ENCODE measurements around the gene SLC4A3.
A peak's percentile ranks its signal among the peaks of the same experiment; 100 is the strongest.
"Not testable (repeated sequence)": the region's sequence is repeated elsewhere in the genome, so short reads cannot be mapped to it uniquely, and the experiment has no call there.

SLC4A3 gene

GRCh38 chr2:219681694-219682300 is 54.4 kb downstream of the SLC4A3 start:
- POLR2A ChIA-PET: no interaction called here
- CTCF ChIA-PET: interaction anchor here (0.6 to 1.7 kb wide), 2 partner anchors 141 to 276 kb away, joined by 3 to 6 read pairs; no protein-coding TSS in a partner anchor
- Histone ChIP-seq H3K4me1 (ENCODE audit: control insufficient read depth, insufficient read depth, low read length) (no peaks in the 10 kb centered on the region), H3K27ac (ENCODE audit: extremely low read depth, low read depth, low read length) (no peak overlapping the region), H3K4me3 (ENCODE audit: low read depth, low read length) (no peak overlapping the region), H3K36me3 (ENCODE audit: control insufficient read depth in 2 of 2, insufficient read depth in 1 of 2, low read length in 2 of 2) (no peaks in the 10 kb centered on the region), H3K9me3 (ENCODE audit: control insufficient read depth, insufficient read depth, low read depth, low read length) (no peaks in the 10 kb centered on the region)
- TF ChIP-seq SETDB1 (IDR thresholded peaks at IDR 0.05; ENCODE audit: insufficient read length, low read length): peak; percentile 49
- no peak for TF ChIP-seq ZNF292 (tag by site-specific recombination; IDR thresholded peaks at IDR 0.05; ENCODE audit: borderline replicate concordance, low read depth)
- TF ChIP-seq SCRT2 (tag by site-specific recombination; IDR thresholded peaks at IDR 0.05): peak; percentile 59; the same call in 1 of the 2 replicates
- no peak for TF ChIP-seq ZNF639 (tag by site-specific recombination; IDR thresholded peaks at IDR 0.05)
- no peak for TF ChIP-seq ZNF623 (tag by site-specific recombination; IDR thresholded peaks at IDR 0.05)

- ChIA-PET CTCF (interaction anchor here (0.5 to 0.7 kb wide), 2 partner anchors 142 to 249 kb away, joined by 4 read pairs; partner anchors contain the start of gene SPEG), POLR2A (interaction anchor here (0.7 kb wide), 1 partner anchor 300 kb away, joined by 3 read pairs; no protein-coding TSS in a partner anchor)
- H3K9me3 ChIP-seq (ENCODE audit: control insufficient read depth, insufficient read depth, low read depth, low read length); H3K4me1 ChIP-seq (ENCODE audit: control insufficient read depth, insufficient read depth, low read length); H3K27ac ChIP-seq (ENCODE audit: extremely low read depth, low read depth, low read length); H3K4me3 ChIP-seq (ENCODE audit: low read depth, low read length); H3K36me3 ChIP-seq (ENCODE audit: control insufficient read depth in 2 of 2, insufficient read depth in 1 of 2, low read length in 2 of 2): not testable (repeated sequence)
- TF ChIP-seq SETDB1 (IDR thresholded peaks at IDR 0.05; ENCODE audit: insufficient read length, low read length) (peak; percentile 74), ZNF664 (tag by site-specific recombination; IDR thresholded peaks at IDR 0.05) (peak; percentile 48; the same call in 1 of the 2 replicates)
Observed at GRCh38 chr2:219683474-219683873, 56.0 kb downstream of the SLC4A3 start.

DNA sequence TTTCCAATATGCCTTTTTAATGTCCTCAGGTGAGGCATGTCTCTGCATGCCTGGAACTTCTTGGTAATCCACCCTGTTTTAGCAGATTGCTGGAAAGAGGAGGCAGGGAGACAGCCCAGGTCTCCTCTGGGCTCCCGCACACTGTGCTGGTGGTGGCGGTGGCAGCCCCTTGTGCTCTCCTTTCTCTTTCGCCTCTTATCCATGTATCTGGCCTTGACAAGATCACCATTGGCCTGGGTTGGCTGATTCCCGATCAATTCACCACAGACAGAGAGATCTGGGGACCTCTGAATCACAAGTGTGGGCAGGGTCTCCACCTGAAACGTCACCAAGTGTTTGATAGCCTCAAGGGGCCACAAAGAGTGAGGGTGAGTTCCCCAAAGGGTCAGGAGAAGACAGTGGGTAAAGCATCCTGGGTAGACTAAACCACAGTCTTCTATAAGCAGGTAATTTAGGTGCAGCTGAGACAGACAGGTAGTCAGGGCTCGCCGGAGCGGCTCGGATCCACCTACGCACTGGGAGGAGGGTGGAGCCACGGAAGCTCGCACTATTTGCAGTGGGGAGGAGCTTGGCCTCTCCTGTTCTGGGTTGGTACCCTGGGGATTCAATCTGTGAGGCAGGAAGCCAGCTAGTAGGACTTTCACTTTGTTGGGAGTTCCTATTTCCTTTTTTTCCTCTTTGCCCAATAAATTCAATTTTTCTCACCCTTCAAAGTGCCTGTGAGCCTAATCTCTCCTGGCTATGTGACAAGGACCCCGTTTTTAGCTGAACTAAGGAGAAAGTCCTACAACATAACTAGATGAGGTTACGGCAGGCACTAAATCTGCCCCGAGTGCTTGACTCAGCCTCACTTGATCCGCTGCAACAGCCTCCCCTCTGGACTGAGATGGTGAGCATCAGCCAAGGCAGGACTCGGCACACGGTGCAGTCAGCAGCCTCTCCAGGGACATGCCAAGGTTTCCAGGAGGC is 57.6 kb downstream of the SLC4A3 start:
- peak overlapping the region; percentile 35 for H3K4me3 ChIP-seq (ENCODE audit: low read depth, low read length)
- H3K27ac ChIP-seq (ENCODE audit: extremely low read depth, low read depth, low read length): peak overlapping the region; percentile 10; the same call in 1 of the 2 replicates
- ChIA-PET CTCF (interaction anchor here (0.6 to 1.1 kb wide), 3 partner anchors 42 to 563 kb away, joined by 3 to 4 read pairs (median 3); no protein-coding TSS in a partner anchor), POLR2A (interaction anchor here (1.6 kb wide), 1 partner anchor 24 kb away, joined by 3 read pairs; no protein-coding TSS in a partner anchor)
- no peaks in the 10 kb centered on the region for H3K36me3 ChIP-seq (ENCODE audit: control insufficient read depth in 2 of 2, insufficient read depth in 1 of 2, low read length in 2 of 2)
- no peaks in the 10 kb centered on the region for H3K4me1 ChIP-seq (ENCODE audit: control insufficient read depth, insufficient read depth, low read length)
- H3K9me3 ChIP-seq (ENCODE audit: control insufficient read depth, insufficient read depth, low read depth, low read length): no peaks in the 10 kb centered on the region
- TF ChIP-seq ZNF791 (tag by site-specific recombination; IDR thresholded peaks at IDR 0.05) (no peak), ZBTB10 (tag by site-specific recombination; IDR thresholded peaks at IDR 0.05) (no peak), ZNF785 (tag by site-specific recombination; IDR thresholded peaks at IDR 0.05) (no peak), ZNF654 (tag by site-specific recombination; IDR thresholded peaks at IDR 0.05; ENCODE audit: low read depth) (0 out of 2 replicates have a peak, but pooled peaks have one; percentile 4), ZNF626 (tag by site-specific recombination; IDR thresholded peaks at IDR 0.05) (no peak), ZFP41 (tag by site-specific recombination; IDR thresholded peaks at IDR 0.05; ENCODE audit: borderline replicate concordance) (no peak), ZIC2 (tag by site-specific recombination; IDR thresholded peaks at IDR 0.05) (no peak), ZBTB17 (tag by site-specific recombination; IDR thresholded peaks at IDR 0.05) (peak; percentile 95), ZNF518A (tag by site-specific recombination; conservative IDR thresholded peaks at IDR 0.05; ENCODE audit: low read depth) (no peak), ZNF416 (tag by site-specific recombination; IDR thresholded peaks at IDR 0.05) (no peak), ZNF610 (tag by site-specific recombination; IDR thresholded peaks at IDR 0.05; ENCODE audit: borderline replicate concordance) (peak; percentile 77; the same call in 1 of the 2 replicates), ZNF37A (tag by site-specific recombination; IDR thresholded peaks at IDR 0.05) (no peak), ZNF2 (tag by site-specific recombination; IDR thresholded peaks at IDR 0.05) (peak; percentile 40; the same call in 1 of the 2 replicates)

Measured in HEK293 (cell line).